H1 (cell line): ENCODE measurements around the gene NRSN1. TPM values are rescaled to one million over a fixed set of nuclear protein-coding genes. Genes with fewer than 3 reads are reported as not detected.

Source experiments
- CHD7 ChIP-seq: fragments of 300-600 bp; sonication (generic); IDR thresholded peaks from 2 replicates; pipeline ENCODE4 v1.7.1; 2012; ENCODE audit warnings: low read length, moderate library complexity, mild to moderate bottlenecking, inconsistent platforms; ENCODE audit not compliant: insufficient replicate concordance
- RAD21 ChIP-seq, 2 experiments: IDR thresholded peaks in 1 of 2; conservative IDR thresholded peaks in 1 of 2; 2 replicates each; pipeline ENCODE4 v1.6.1; 2011; ENCODE audit warnings: low read depth in 2 of 2, low read length in 2 of 2, improper control_type of control experiment in 1 of 2, inconsistent platforms in 1 of 2, mild to moderate bottlenecking in 1 of 2, moderate library complexity in 1 of 2
- polyA plus RNA-seq, 7 experiments: library from polyadenylated mRNA; depleted of rRNA in 3 of 7; stranded (reverse) in 5 of 7; unstranded in 2 of 7; fragments of >200 nt in 5 of 7; fragments of 200-250 nt in 2 of 7; gene quantifications; 1 replicate in 5 of 7; 2 replicates in 1 of 7; 4 replicates in 1 of 7; pipeline versions ENCODE4 v1.2.1 to v1.2.3, GENCODE V29; 2011 to 2013; ENCODE audit warnings: missing spikeins in 2 of 7, mixed read lengths in 2 of 7
- total RNA-seq: library from RNA; stranded (reverse); fragmentation: NEBNext Ultra II Directional; extraction: Animal tissue kit (Norgen Biotek cat#: 25700); gene quantifications from 2 replicates; pipeline ENCODE4 v1.2.1, GENCODE V29; 2021

Gene NRSN1
- total and polyA plus RNA-seq, 2 of the 8 experiments (the other 6 are each of a cell fraction or from before 2014, with no cell fraction given): 0.15 to 0.78 TPM

- no peak for TF ChIP-seq CHD7
- TF ChIP-seq RAD21 (IDR thresholded peaks at IDR 0.05 in 1 of 2, conservative IDR thresholded peaks at IDR 0.05 in 1 of 2; ENCODE audit: low read depth in 2 of 2, low read length in 2 of 2): no peak
These were observed 31.9 kb downstream of the NRSN1 start (continued) for GRCh38 chr6:24157886-24158285.
